Fibroblast of skin of left quadriceps (primary cell): ENCODE measurements around the gene SLC2A10.

Experiments used
- DNase-seq, 2 experiments: peaks; one replicate each; pipeline ENCODE4 v3.0.0-alpha.2; 2013; ENCODE audit warnings: low read depth in 2 of 2

SLC2A10 gene

DNA sequence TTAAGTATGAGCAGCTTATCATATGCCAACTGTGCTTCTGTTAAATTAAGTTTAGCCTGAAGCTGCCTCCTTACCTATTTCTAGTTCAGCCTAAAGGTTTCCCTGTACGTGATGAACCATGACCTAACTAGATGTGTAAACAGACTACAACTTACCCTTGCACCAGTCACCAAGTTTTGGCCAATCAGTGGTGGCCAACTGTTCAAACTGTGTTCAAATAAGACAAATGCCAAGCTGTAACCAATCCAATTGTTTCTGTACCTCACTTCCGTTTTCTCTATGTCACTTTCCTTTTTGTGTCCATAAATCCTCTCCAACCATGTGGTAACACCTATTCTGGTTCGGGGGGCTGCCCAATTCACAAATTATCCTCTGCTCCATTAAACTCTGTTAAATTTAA is 6.0 kb upstream of the SLC2A10 start:
- DNase-seq: no peak

DNA sequence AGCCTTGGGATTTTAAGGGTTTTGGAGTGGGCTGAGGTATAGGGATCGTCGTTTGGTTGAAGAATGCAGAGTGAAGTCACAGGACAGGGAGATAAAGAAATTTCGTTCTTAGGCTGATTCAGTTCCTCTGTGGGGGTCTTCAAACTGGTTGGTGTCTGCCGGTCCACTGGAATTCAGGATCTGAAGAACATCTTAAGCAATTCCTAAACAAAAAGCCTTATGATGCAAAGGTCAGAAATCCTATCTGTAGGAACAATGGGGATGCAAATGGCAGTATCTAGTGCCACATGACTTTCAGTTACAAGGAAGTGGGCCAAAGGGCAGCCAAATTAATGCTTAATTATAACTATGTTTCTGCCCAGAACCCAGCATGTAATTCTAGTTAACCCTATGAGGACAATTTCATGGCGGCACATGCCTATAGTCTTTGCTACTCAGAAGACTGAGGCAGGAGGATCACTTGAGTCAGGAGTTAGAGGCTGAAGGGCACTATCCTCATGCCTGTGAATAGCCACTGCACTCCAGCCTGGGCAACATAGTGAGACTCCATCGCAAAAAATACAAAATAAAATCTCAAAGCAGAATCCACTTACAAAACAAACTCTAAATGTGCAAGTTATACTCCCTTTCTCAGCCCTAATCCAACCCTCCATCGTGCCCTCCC is 4.6 kb upstream of the SLC2A10 start:
- DNase-seq: no peak

DNA sequence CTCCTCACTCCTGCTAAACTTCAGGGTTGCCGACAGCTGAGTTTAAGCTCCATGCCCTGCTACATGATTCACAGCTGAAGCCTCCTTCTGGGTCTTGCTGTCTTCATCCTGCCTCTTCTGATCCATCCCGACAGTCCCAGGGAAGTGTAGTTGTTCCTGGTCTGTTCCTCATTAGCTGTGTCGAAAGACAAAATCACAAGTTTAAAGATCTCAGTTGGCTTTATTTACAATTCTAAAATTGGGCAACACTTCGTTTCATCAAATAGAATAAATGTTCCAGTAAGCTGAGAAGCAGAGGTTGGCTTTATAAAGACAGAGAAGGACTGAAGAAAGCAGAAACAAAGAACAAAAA is 4.1 kb upstream of the SLC2A10 start:
- peak; percentile 83 for DNase-seq

DNA sequence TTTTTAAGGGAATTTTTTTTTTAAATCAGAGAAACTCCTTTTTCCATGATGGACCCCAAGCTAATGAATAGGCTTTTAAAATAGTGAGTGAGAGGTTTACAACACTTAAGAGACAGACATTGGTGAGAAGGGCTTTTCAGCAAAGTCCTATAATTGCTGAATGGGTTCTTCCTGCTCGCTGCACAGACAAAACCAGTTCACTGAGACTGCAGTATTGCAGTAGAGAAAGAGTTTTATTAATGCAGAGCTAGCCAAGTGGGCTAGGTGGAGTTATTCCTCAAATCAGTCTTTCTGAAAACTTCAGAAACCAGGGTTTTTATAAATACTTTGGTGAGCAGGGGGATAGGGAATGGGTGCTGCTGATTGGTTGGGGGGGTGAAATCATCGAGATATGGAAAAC is 3.2 kb upstream of the SLC2A10 start:
- no peak for DNase-seq

DNA sequence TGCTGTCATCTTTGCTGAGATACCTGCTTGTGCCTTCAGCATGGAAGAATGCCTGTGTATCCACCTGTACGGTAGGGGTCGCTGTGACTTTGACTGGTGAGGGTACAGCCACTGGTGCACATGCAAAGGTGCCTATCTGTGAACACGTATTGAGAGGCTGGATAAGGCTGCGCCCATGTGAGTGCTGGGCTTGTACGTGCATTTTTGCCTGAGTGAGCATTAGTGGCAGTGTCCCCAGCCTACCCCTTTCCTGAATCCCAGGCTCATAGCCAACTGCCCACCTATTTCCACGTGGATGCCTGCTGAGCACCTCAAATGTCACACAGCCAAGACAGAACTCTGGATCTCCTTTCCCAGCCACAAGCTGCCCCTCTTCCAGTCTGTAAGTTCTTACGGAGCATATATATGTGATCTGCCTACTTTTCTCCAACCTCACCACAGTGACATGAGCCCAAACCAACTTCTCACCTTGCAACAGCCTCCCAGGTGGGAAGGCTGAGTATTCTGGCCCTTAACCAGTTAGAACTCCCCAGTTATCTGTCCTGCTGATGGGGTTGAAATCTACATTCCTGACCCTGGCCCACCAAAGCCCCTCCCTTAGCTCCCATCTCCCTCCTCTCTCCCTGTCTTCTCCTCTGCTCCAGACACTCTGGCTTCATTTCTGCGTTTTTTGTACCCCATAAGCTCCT is 1.1 kb upstream of the SLC2A10 start:
- no peak for DNase-seq

DNA sequence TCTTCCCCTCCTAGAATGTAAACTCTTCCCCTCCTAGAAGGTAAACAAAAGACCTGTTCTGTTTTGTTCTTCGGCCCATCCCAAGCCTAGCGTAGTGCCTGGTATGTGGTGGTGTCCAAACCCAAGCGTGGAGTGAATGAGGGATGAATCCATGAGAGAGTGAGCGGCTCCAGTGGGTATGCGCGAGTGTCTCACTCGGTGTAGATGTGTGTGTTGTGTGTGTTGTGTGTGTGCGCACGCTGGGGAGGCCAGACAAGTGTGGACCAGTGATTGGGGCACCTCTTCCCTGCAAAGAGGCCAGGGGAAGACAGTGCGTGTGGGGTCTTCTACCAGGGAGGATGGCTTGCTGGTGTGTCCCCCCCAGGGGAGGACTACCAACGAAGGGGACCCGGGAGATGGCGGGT is 392 bp upstream of the SLC2A10 start:
- no peak for DNase-seq

DNA sequence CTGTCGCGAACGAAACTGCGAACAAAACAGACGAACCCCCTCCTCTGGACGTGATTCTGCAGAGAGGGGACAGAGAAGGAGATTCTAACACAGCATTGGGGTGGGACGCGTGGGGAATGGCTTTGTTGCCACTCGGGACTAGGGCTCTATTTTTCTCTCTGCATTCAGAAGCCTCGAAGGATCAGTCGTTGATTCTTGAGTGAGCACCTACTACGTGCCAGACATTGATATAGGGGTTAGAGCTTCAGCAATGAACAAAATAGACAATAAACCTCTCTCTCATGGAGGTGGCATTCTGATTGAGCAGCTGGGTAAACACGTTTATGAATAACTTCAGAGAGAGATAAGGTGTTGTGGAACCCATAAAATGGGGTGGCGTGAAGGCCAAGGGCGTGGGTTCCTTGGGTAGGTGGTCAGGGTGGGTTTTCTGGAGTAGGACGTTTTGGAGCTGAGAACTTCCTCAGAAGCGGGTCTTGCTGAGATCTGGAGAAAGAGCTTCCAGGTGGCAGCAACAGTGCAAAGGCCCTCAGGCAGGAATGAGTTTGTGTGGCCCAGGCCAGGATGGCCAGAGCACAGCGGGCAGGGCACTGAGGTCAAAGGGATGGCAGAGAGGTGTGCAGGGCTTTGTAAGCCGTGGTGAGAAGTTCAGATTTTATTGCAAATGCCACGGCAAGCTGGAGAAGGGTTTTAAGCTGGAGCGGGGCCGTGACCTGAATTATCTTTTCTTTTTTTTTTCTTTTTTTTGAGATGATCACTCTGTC is 884 bp downstream of the SLC2A10 start:
- no peak for DNase-seq

DNA sequence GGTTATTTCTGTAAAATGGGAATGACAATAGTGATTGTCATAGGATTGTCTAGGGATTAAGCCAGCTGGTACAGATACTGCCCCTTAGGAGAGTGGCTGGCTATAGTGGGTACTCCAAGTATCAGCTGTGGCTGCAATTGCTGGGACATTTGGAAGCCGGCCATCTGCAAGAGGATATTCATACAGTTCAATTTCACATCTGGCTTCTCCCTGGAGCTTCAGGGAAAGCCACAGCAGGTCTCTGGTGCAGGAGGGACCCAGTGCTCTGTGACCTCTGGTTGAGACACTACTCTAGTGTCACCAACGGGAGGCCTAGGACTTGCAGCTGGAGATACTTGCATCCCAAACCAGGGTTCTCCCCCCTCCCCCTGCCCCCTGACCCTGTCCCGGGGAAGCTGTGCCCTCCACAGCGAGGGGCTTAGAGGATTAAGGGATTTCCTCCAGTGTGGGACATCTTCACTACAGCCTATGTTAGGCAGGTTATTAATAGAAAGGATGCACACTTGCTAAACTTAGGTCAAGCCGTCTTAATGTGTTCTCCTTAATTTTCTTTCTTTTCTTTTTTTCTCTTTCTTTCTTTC is 2.7 kb downstream of the SLC2A10 start:
- no peak for DNase-seq

DNA sequence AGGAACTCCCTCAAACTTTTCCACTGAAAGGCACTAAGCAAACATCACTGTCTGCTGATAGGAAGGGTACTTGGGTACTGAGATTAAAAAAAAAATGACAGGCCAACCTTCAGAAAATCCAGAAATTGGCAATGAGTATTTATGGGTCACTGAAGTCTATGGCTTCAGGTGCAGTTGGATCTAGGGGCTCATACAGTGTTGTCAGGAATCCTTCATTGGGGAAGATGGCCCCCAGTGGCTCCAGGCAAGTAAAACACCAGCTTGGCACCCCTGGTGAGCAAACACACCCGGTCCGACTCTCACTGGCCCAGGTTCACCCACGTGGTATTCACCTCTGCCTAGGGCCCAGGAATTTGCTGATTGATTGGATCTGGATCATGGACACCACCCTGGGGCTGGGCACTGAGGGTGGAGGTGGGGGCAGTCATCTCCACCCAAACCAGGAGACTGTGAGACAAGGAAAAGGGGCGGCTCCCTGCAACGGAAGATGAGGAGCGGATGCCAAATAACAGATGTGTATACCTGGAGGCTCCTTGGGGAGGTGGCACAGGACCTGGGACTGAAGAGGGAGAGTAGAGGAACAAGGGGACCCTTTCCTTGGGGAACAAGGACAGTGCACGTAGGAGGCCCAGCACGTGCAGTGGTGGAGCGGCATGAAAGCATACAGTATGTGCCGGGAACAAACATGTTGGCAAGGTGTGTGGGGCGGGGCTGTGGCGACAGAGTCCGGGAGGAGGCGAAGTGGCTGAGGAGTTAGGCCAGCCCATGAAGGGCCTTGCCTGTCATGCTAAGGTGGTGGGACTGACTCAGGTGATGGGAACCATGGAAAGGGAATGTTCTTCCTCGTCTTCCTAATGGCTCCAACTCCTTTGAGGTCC is 4.7 kb downstream of the SLC2A10 start:
- DNase-seq: no peak

DNA sequence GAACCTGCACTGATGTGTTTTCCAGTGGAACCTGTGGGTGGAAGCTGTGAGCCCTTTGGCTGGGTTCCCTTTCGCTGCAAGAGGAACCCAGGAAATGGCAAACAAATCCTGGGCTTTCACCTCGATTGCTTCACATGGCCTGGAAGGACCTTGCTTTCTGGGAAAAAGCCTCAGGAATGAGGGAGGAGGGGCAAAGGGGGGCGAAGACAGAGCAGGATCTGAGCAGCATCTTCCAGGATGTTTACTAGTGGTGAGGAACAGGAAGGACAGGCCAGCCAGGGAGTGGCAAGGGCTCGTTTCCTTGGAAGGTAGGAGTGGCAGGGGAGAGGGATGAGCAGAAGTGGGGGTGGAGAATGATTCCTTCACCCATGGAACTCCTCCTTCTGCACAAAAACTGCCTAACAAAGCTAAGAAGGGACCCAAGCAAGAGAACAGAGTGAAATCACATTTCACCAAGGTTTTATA is 5.9 kb downstream of the SLC2A10 start:
- peak; percentile 83 to 86 for DNase-seq

DNA sequence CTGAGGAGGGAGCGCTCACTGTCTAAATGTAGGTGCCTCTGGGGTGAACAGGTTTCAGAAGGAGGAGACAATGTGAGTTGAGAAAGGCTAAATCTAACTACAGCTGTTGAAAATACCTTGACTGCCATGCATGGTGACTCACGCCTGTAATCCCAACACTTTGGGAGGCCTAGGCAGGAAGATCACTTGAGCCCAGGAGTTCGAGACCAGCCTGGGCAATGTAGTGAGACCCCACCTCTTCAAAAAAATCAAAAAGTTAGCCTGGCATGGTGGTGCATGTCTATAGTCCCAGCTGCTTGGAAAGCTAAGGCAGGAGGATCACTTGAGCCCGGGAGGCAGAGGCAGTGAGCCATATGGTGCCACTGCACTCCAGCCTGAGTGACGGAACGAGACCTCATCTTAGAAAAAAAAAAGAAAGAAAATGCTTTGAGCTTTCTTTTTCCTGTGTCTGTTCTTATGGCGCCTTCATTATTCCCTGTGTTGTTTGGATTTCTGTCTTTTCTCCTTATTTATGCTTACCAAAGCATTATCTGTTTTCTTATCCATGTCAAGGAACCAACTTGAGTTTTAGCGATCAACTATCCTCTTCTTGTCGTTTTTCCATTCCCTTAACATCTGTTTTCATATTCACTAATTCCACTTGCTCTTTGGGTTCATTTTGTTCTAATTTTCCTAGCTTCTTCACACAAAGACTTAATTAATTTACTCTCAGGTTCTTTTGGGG is 8.5 kb downstream of the SLC2A10 start:
- no peak for DNase-seq

DNA sequence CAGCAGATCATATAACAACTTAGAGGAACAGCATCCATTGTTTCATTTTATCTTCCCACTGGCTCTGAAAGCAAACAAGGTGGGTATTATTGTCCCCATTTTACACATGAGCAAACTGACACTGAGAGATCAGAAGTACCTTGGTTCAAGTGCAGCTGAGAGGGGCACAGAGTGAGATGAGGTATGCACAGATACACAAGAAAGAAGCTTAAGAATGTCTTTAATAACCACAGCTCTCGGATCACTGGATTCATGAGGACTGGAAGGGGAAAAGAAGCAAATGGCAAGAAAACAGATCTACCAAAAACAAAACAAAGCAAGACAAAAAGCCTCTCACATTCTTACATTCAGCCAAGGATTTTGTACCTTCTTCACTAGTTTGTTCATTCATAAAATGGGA is 10.6 kb downstream of the SLC2A10 start:
- DNase-seq: no peak

DNA sequence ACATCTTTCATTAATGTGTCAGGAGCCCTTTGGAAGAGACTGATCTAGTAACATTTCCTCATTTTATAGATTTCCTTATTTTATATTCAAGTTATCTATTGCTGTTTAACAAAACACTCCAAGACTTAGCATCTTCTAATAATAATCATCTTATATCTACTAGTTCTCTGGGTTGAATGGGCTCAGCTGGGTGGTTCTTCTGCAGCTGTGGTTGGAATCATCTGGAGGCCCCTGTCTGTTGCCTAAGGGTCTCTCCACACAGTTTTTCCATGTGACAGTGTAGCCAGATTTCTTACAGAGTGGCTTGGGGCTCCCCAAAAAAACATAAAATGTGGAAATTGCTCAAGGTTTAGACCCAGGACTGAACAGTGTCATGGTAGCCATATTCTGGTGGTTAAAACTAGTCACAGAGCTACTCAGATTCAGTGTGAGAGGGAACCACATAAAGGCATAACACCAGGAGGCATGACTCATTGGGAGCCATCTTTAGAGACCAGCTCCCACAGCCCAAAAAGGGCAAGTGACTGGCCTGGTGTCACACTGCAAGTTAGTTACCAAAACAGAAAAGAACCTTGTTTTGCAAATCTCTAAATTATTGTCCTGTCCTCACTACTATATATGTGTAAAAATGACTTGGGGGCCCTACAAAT is 11.5 kb downstream of the SLC2A10 start:
- no peak for DNase-seq

DNA sequence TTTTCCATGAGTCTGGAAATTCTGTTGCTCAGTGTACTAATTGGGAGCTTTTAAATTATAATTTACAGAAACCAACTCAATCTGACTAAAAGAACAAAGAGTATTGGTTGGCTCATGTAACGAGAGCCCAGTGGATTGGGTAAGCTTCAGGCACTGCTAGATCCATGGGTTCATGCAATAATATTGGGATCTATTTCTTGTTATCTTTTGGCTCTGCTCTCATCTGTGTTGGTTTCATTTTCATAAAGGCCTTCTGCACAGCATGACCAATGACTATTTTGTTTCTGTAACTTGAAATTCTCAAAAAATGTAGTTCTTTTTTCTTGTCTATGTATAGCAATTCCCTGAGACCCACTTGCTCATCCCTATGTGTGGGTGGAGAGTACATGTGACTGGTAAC is 12.0 kb downstream of the SLC2A10 start:
- no peak for DNase-seq

DNA sequence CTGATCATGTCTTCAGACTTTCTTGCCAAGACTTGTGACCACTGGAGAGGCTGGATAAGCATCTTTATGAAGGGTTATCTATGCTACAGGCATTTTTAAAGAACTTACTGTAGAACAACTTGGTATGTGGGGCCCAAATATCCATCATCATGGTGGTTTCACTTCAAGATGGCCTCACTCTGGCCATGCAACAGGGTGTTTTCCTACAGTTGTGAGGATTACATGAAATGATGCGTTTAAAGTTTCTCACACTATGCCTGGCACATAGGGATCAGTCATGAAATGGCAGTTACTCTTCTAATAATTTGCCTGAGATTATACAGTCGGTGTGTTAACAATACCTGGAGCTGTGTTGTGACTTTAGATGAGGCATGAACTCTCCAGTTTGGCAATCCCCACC is 13.0 kb downstream of the SLC2A10 start:
- DNase-seq: no peak

DNA sequence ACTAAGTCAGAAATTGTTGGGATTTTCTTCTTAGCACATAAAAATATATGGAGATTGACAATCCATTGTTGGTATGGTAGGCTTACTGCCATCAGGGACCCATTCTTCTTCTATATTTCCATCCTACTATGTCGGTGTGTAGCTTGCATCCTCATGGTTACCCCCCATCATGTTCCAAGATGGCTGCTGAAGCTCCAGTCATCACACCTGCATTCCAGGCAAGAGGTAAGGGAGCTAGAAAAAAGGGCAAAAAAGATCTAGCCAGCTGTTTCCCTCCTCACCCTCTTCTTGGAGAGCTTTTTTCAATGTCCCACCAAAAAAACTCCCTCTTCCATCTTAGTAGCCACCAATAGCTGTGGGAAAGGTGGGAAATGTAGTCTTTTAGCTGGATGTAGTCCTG is 13.6 kb downstream of the SLC2A10 start:
- no peak for DNase-seq

DNA sequence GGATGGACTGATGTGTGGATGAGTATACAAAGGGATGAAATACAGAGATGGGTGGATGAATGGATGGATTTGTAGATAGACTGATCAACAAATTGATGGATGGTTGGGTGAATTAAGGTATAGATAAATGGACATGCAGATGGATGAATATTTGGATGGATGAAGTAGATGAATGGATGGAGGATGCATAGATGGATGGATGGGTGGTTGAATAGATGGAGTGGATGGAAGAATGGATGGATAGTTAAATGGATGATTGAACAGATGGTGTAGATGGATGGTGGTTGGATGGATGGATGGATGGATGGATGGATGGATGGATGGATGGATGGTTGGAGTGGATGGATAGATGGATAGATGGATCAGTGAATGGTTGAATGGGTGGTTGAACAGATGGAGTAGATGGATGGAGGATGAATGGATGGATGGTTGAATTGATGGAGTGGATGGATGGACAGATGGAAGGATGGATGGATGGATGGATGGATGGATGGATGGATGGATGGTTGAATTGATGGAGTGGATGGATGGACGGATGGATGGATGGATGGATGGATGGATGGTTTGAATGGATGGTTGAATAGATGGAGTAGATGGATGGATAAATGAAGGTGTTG is 15.0 kb downstream of the SLC2A10 start:
- no peak for DNase-seq

DNA sequence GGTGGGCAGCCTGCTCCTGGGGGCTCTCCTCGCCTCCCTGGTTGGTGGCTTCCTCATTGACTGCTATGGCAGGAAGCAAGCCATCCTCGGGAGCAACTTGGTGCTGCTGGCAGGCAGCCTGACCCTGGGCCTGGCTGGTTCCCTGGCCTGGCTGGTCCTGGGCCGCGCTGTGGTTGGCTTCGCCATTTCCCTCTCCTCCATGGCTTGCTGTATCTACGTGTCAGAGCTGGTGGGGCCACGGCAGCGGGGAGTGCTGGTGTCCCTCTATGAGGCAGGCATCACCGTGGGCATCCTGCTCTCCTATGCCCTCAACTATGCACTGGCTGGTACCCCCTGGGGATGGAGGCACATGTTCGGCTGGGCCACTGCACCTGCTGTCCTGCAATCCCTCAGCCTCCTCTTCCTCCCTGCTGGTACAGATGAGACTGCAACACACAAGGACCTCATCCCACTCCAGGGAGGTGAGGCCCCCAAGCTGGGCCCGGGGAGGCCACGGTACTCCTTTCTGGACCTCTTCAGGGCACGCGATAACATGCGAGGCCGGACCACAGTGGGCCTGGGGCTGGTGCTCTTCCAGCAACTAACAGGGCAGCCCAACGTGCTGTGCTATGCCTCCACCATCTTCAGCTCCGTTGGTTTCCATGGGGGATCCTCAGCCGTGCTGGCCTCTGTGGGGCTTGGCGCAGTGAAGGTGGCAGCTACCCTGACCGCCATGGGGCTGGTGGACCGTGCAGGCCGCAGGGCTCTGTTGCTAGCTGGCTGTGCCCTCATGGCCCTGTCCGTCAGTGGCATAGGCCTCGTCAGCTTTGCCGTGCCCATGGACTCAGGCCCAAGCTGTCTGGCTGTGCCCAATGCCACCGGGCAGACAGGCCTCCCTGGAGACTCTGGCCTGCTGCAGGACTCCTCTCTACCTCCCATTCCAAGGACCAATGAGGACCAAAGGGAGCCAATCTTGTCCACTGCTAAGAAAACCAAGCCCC is 16.0 kb downstream of the SLC2A10 start:
- no peak for DNase-seq

DNA sequence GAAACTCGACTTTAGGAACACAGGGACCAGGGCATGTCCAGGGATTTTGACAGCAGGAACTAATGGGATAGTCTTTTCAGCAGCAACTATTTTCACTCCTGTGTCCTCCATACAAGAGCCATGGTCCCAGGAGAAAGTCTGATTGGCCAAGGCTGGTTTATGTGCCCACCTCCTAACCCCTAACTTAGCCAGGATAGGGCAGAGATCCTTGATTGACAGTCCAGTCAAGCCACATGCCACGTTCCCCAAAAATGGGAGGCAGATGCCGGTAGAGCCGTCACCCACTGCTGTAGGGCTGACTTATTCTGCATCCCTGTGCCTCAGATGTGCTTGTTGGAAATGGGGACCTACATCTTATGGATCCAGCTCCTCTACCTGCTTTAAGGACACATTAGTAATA is 22.3 kb downstream of the SLC2A10 start:
- no peak for DNase-seq
